ENCODE data around the gene QSOX1.

QSOX1 gene

GRCh38 chr1:180194546-180195207 lies 40.0 kb downstream of the QSOX1 start:
- H3K27me3 Mint-ChIP-seq (ENCODE audit: low read depth) = no peaks in the 10 kb centered on the region
- no peak overlapping the region for H3K4me3 Mint-ChIP-seq
- peaks cover 29% of the 10 kb centered on the region for H3K36me3 Mint-ChIP-seq (ENCODE audit: low read depth)
- no peaks in the 10 kb centered on the region for H3K4me1 Mint-ChIP-seq
- H3K9me3 Mint-ChIP-seq = no peaks in the 10 kb centered on the region
- H3K27ac Mint-ChIP-seq = no peak overlapping the region
- TF ChIP-seq CTCF (IDR thresholded peaks at IDR 0.05; ENCODE audit: unreplicated experiment in 3 of 3) = no peak

GRCh38 chr1:180195401-180195800 lies 40.7 kb downstream of the QSOX1 start:
- TF ChIP-seq CTCF (IDR thresholded peaks at IDR 0.05; ENCODE audit: unreplicated experiment in 3 of 3) = no peak
- no peak overlapping the region for H3K4me3 Mint-ChIP-seq

GRCh38 chr1:180195916-180196315 lies 41.2 kb downstream of the QSOX1 start:
- H3K27me3 Mint-ChIP-seq (ENCODE audit: low read depth) = no peaks in the 10 kb centered on the region
- H3K27ac Mint-ChIP-seq = no peak overlapping the region
- peaks cover 27% of the 10 kb centered on the region for H3K36me3 Mint-ChIP-seq (ENCODE audit: low read depth)
- no peak overlapping the region for H3K4me3 Mint-ChIP-seq
- H3K9me3 Mint-ChIP-seq = no peaks in the 10 kb centered on the region
- TF ChIP-seq CTCF (IDR thresholded peaks at IDR 0.05; ENCODE audit: unreplicated experiment in 3 of 3) = no peak
- no peaks in the 10 kb centered on the region for H3K4me1 Mint-ChIP-seq

More at GRCh38 chr1:180195401-180195800, 40.7 kb downstream of the QSOX1 start:
- Mint-ChIP-seq H3K27ac (no peak overlapping the region), H3K36me3 (ENCODE audit: low read depth) (peaks cover 27% of the 10 kb centered on the region), H3K9me3 (no peaks in the 10 kb centered on the region), H3K4me1 (no peaks in the 10 kb centered on the region), H3K27me3 (ENCODE audit: low read depth) (no peaks in the 10 kb centered on the region)

GRCh38 chr1:180196436-180197003 lies 41.9 kb downstream of the QSOX1 start:
- no peaks in the 10 kb centered on the region for H3K27me3 Mint-ChIP-seq (ENCODE audit: low read depth)
- no peaks in the 10 kb centered on the region for H3K9me3 Mint-ChIP-seq
- H3K27ac Mint-ChIP-seq = no peak overlapping the region
- H3K36me3 Mint-ChIP-seq (ENCODE audit: low read depth) = peaks cover 21% of the 10 kb centered on the region
- TF ChIP-seq CTCF (IDR thresholded peaks at IDR 0.05; ENCODE audit: unreplicated experiment in 3 of 3) = no peak
- H3K4me1 Mint-ChIP-seq = no peaks in the 10 kb centered on the region
- H3K4me3 Mint-ChIP-seq = no peak overlapping the region

- Mint-ChIP-seq H3K4me1 (no peaks in the 10 kb centered on the region), H3K9me3 (no peaks in the 10 kb centered on the region), H3K36me3 (ENCODE audit: low read depth) (peaks cover 14% of the 10 kb centered on the region), H3K27ac (no peak overlapping the region), H3K4me3 (no peak overlapping the region), H3K27me3 (ENCODE audit: low read depth) (no peaks in the 10 kb centered on the region)
- no peak for TF ChIP-seq CTCF (IDR thresholded peaks at IDR 0.05; ENCODE audit: unreplicated experiment in 3 of 3)
Observed at GRCh38 chr1:180197231-180197630, 42.6 kb downstream of the QSOX1 start.

GRCh38 chr1:180198196-180198595 lies 43.5 kb downstream of the QSOX1 start:
- Mint-ChIP-seq H3K27ac (no peak overlapping the region), H3K4me3 (no peak overlapping the region)

More at GRCh38 chr1:180198196-180198595, 43.5 kb downstream of the QSOX1 start:
- Mint-ChIP-seq H3K27me3 (ENCODE audit: low read depth) (no peaks in the 10 kb centered on the region), H3K4me1 (no peaks in the 10 kb centered on the region), H3K9me3 (no peaks in the 10 kb centered on the region), H3K36me3 (ENCODE audit: low read depth) (peaks cover 4% of the 10 kb centered on the region)
- TF ChIP-seq CTCF (IDR thresholded peaks at IDR 0.05; ENCODE audit: unreplicated experiment in 3 of 3) = no peak
